HEK293T (cell line): Measurements from ENCODE around the gene NECAB3.

Experiments
- ARNT ChIP-seq: fragments of 450-650 bp; IDR thresholded peaks from 2 replicates; pipeline ENCODE4 v1.6.1; 2017; ENCODE audit warnings: mild to moderate bottlenecking
- BHLHE40 ChIP-seq: fragments of 450-650 bp; IDR thresholded peaks from 2 replicates; pipeline ENCODE4 v1.6.1; 2016; ENCODE audit warnings: mild to moderate bottlenecking, moderate library complexity, borderline replicate concordance
- ELF4 ChIP-seq: fragments of 450-650 bp; IDR thresholded peaks from 2 replicates; pipeline ENCODE4 v1.6.1; 2017; ENCODE audit warnings: antibody characterized with exemption
- FOXK2 ChIP-seq: fragments of 450-650 bp; IDR thresholded peaks from 2 replicates; pipeline ENCODE4 v1.6.1; 2016; ENCODE audit warnings: mild to moderate bottlenecking
- FOXM1 ChIP-seq: fragments of 450-650 bp; IDR thresholded peaks from 2 replicates; pipeline ENCODE4 v1.6.1; 2017; ENCODE audit warnings: mild to moderate bottlenecking, borderline replicate concordance
- PKNOX1 ChIP-seq: fragments of 450-650 bp; IDR thresholded peaks from 2 replicates; pipeline ENCODE4 v1.6.1; 2016
- SP1 ChIP-seq: fragments of 450-650 bp; IDR thresholded peaks from 2 replicates; pipeline ENCODE4 v1.6.1; 2017
- TARDBP ChIP-seq: fragments of 450-650 bp; IDR thresholded peaks from 2 replicates; pipeline ENCODE4 v1.6.1; 2016

DNA sequence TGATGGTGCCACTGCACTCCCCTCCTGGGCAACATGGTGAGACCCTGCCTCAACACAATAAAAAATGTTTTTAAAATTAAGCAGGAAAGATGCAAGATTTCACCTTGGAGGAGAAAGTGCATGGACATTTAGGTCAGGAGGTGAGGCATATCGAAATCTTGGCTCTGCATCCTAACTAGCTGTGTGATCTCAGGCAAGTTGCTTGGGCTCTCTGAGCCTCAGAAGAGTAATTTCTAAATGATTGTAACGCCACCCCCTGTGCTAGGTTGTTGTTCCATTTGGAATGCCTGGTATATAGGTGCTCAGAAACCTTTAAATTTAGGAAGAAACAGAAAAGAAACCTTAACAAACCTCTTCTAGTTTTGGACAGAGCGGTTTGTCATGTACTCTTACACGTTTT lies 48.0 kb downstream of the NECAB3 start:
- TF ChIP-seq FOXK2 (no peak), BHLHE40 (no peak), TARDBP (no peak), SP1 (no peak), ELF4 (no peak), PKNOX1 (no peak), FOXM1 (no peak), ARNT (no peak)
